Gastrocnemius medialis (tissue), 4 donors: Measurements from ENCODE around the gene MEGF9. TPM values are rescaled to one million over a fixed set of nuclear protein-coding genes. Genes with fewer than 3 reads are reported as not detected.

Experiments used
- ATAC-seq, 2 donors: fragments of 150-250 bp; one replicate each; pipeline ENCODE4 v1.9.1; 2016
- DNase-seq, 2 donors: peaks; one replicate each; pipeline ENCODE4 v3.0.0-alpha.2; 2019
- H3K27ac ChIP-seq, 4 donors: fragments of 200-600 bp; sonication (generic); 1 replicate in 1 of 4; 2 replicates in 3 of 4; pipeline ENCODE4 v1.5.1; 2016 to 2018; ENCODE audit warnings: mild to moderate bottlenecking in 2 of 4, moderate library complexity in 1 of 4
- H3K27me3 ChIP-seq, 3 donors: fragments of 200-600 bp; sonication (generic) in 2 of 3; 1 replicate in 1 of 3; 2 replicates in 2 of 3; pipeline versions ENCODE4 v1.5.1 to v1.6.0; 2016 to 2019; ENCODE audit warnings: mild to moderate bottlenecking in 1 of 3, moderate library complexity in 1 of 3
- H3K36me3 ChIP-seq, 2 donors: fragments of 200-600 bp; sonication (generic) in 1 of 2; one replicate each; pipeline ENCODE4 v1.5.1; 2017 to 2018
- H3K4me1 ChIP-seq, 2 donors: fragments of 200-600 bp; sonication (generic) in 1 of 2; one replicate each; pipeline ENCODE4 v1.5.1; 2016 to 2017; ENCODE audit warnings: mild to moderate bottlenecking in 2 of 2
- H3K4me3 ChIP-seq, 4 donors: fragments of 200-600 bp; sonication (generic) in 3 of 4; 1 replicate in 1 of 4; 2 replicates in 3 of 4; pipeline ENCODE4 v1.5.1; 2016 to 2019; ENCODE audit warnings: mild to moderate bottlenecking in 2 of 4
- H3K9me3 ChIP-seq, 3 donors: fragments of 200-600 bp; sonication (generic) in 2 of 3; 1 replicate in 1 of 3; 2 replicates in 2 of 3; pipeline ENCODE4 v1.5.1; 2016 to 2019
- CTCF ChIP-seq, 5 experiments: fragments of 450-650 bp in 3 of 5; fragments of 200-600 bp in 2 of 5; sonication (generic) in 2 of 5; IDR thresholded peaks in 4 of 5; conservative IDR thresholded peaks in 1 of 5; 1 replicate in 4 of 5; 2 replicates in 1 of 5; pipeline ENCODE4 v1.5.1; 2016 to 2019; ENCODE audit warnings: antibody characterized with exemption in 5 of 5, mild to moderate bottlenecking in 3 of 5, moderate library complexity in 3 of 5
- POLR2A ChIP-seq, 2 donors: fragments of 450-650 bp; IDR thresholded peaks; one replicate each; pipeline ENCODE4 v1.6.1; 2017; ENCODE audit warnings: antibody characterized with exemption in 2 of 2, mild to moderate bottlenecking in 2 of 2, moderate library complexity in 2 of 2
- in situ Hi-C, 4 donors: fragments of 200-750 bp; cut with MboI; loops; one replicate each; pipeline versions ENCODE4 v1.15.0 to v1.8.0; 2017; ENCODE audit warnings: low sequenced_read_pairs in 4 of 4
- intact Hi-C: fragments of 100-400 bp; cut with DNase I; formaldehyde crosslinking; loops from one replicate; pipeline ENCODE4 v1.15.1; 2023; ENCODE audit warnings: low total_unique reads
- total RNA-seq, 4 donors: library from RNA; depleted of rRNA; stranded (reverse); fragments of >200 nt; gene quantifications; one replicate each; pipeline versions ENCODE4 v1.1.0 to v1.2.3, GENCODE V29; 2016

MEGF9 gene
- total RNA-seq, 4 donors from 2014 or later = 6.3 to 15.3 (median 13.5) TPM

- in situ Hi-C loops (no loop called here), intact Hi-C loops (no loop called here)
- no peaks in the 10 kb centered on the region for H3K9me3 ChIP-seq
- DNase-seq = no peak
- H3K27ac ChIP-seq = no peak overlapping the region
- no peaks in the 10 kb centered on the region for H3K27me3 ChIP-seq
- TF ChIP-seq POLR2A (IDR thresholded peaks at IDR 0.05) = no peak
- no peak for TF ChIP-seq CTCF (IDR thresholded peaks at IDR 0.05 in 4 of 5, conservative IDR thresholded peaks at IDR 0.05 in 1 of 5)
- no peak overlapping the region for H3K4me3 ChIP-seq
- no peaks in the 10 kb centered on the region for H3K4me1 ChIP-seq
- H3K36me3 ChIP-seq = no peaks in the 10 kb centered on the region
- no peak for ATAC-seq
Observed at GRCh38 chr9:120741191-120741590, 26.9 kb upstream of the MEGF9 start.

- no peaks in the 10 kb centered on the region for H3K27me3 ChIP-seq
- ATAC-seq = no peak
- in situ Hi-C loops = no loop called here
- no peaks in the 10 kb centered on the region for H3K36me3 ChIP-seq
- H3K4me1 ChIP-seq = no peaks in the 10 kb centered on the region
- no peak for DNase-seq
- no peak overlapping the region for H3K4me3 ChIP-seq
- H3K27ac ChIP-seq = no peak overlapping the region
- no peak for TF ChIP-seq CTCF (IDR thresholded peaks at IDR 0.05 in 4 of 5, conservative IDR thresholded peaks at IDR 0.05 in 1 of 5)
- TF ChIP-seq POLR2A (IDR thresholded peaks at IDR 0.05) = no peak
- intact Hi-C loops = no loop called here
- no peaks in the 10 kb centered on the region for H3K9me3 ChIP-seq
Observed at GRCh38 chr9:120740132-120740531, 25.9 kb upstream of the MEGF9 start.

GRCh38 chr9:120737416-120738165, 23.3 kb upstream of the MEGF9 start:
- TF ChIP-seq POLR2A (IDR thresholded peaks at IDR 0.05) = no peak
- TF ChIP-seq CTCF (IDR thresholded peaks at IDR 0.05 in 4 of 5, conservative IDR thresholded peaks at IDR 0.05 in 1 of 5) = no peak
- intact Hi-C loops (no loop called here), in situ Hi-C loops (no loop called here)
- no peaks in the 10 kb centered on the region for H3K4me1 ChIP-seq
- H3K9me3 ChIP-seq = no peaks in the 10 kb centered on the region
- ATAC-seq = no peak
- no peaks in the 10 kb centered on the region for H3K27me3 ChIP-seq
- no peaks in the 10 kb centered on the region for H3K36me3 ChIP-seq
- no peak for DNase-seq
- H3K27ac ChIP-seq = no peak overlapping the region
- no peak overlapping the region for H3K4me3 ChIP-seq

- in situ Hi-C loops = no loop called here
- no peak for ATAC-seq
Observed at GRCh38 chr9:120736881-120737280, 22.6 kb upstream of the MEGF9 start.

More at GRCh38 chr9:120736881-120737280, 22.6 kb upstream of the MEGF9 start:
- H3K27ac ChIP-seq = no peak overlapping the region
- H3K4me1 ChIP-seq = no peaks in the 10 kb centered on the region
- H3K27me3 ChIP-seq = no peaks in the 10 kb centered on the region
- H3K4me3 ChIP-seq = no peak overlapping the region
- DNase-seq = no peak
- intact Hi-C loops = no loop called here
- H3K9me3 ChIP-seq = no peaks in the 10 kb centered on the region
- TF ChIP-seq POLR2A (IDR thresholded peaks at IDR 0.05) (no peak), CTCF (IDR thresholded peaks at IDR 0.05 in 4 of 5, conservative IDR thresholded peaks at IDR 0.05 in 1 of 5) (no peak)
- H3K36me3 ChIP-seq = no peaks in the 10 kb centered on the region
